Amygdala (tissue), 56 donors: Measurements from ENCODE around the gene TBX21.

ENCODE experiments used
- DNase-seq, 56 donors: peaks; one replicate each; lab custom pipeline; 2025; lab: John Stamatoyannopoulos, UW

Gene TBX21

GRCh38 chr17:47697906-47698711 is 34.9 kb upstream of the TBX21 start:
- no peak for DNase-seq

DNA sequence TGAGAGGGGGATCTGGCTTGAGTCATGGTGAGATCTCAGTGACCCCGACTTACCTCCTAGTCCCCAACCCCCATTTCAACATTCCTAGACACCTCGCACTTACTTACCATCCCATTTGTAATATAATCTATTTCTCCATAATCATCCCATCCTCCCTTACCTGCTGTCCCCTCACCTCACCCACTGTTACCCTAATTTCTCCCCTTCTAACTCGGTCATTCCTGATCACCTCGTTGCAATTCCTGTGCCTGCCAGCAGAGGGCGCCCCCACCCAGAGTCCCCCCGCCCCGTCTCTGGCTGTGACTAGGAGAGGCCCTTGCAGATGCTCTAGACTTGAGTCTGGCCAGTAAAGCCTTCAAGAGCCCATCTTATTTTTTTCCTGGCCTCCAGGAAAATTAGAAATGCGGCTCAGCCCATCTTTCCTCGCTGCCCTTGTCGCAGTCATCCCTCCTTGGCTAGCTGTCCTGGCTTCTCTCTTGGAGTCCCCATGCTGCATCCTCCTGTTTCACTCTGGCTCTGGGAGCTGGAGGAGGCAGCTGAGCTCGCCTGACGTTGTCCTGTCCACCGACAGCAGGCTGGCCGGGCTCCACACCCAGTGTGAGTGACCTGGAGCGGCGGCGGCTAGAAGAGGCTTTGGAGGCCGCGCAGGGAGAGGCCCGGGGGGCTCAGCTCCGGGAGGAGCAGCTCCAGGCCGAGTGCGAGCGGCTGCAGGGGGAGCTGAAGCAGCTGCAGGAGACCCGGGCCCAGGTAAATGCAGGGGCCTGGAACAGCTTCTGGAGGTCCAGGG is 34.1 kb upstream of the TBX21 start:
- peak in 39 of 56 donors; percentile 9 to 72 (median 36) for DNase-seq

- no peak for DNase-seq
Observed at GRCh38 chr17:47699536-47699840, 33.5 kb upstream of the TBX21 start.

DNA sequence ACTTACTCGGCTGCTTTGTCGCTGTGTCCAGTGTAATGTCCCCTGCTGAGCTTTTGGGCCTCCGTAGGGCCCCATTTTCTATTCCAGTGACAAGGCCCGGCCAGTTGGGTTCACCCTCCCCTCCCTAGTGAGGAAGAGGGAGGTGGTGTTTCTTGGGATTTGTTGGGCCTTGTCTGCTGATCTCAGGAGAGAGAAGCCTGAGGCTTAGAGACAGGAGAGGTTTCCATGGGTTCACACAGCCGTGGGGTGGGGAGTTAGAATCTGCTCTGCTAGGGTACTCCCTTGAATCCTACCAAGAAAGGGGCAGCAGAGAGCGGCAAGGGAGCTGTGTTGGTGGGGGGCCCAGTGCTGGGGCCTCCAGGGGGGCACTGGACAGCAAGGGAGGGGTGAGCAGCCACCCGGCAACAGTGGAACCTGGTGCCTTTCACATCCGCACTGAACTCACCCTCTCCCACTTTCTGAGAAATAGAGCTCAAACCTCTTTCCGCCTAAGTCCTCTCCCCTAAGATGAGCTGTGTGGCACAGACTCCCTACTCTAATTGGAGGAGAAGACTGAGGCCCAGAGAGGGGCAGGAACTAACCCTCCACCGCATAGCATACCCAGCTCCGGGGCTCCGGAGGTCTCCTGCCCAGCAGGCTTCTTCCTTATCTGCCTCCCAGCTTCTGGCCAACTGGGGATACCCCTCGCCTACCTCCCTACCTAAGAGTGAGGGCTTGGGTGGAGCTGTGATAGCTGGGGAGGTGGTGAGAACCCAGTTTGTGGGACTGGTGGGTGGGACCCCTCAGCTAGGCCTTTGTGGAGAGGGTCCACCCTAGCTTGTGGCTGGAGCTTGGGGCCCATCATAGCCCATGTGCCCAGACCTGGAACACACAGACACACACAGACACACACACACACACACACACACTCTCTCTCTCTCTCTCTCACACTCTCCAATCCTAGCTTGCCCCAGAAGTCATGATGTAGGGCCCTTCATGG is 32.3 kb upstream of the TBX21 start:
- no peak for DNase-seq

DNA sequence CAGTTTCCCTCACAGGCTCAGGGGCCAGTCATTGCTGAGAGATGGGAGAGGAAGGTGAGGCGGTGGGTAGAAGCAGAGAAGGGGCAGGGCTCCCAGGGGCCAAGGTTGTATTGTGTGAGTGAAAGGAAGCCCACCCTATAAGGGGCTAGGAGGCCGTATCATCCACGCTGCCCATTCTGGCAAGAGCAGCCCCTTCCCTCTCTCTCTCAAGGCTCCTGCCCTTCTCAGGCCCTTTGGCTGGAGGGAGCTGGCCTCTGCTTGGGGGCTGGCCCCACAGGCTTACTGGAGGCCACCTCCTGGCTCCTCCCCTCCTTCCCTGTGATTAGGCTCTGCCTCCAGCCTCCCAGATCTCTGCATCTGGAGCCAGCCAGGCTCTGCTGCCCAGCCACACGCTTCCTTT is 31.4 kb upstream of the TBX21 start:
- DNase-seq, result no peak

DNA sequence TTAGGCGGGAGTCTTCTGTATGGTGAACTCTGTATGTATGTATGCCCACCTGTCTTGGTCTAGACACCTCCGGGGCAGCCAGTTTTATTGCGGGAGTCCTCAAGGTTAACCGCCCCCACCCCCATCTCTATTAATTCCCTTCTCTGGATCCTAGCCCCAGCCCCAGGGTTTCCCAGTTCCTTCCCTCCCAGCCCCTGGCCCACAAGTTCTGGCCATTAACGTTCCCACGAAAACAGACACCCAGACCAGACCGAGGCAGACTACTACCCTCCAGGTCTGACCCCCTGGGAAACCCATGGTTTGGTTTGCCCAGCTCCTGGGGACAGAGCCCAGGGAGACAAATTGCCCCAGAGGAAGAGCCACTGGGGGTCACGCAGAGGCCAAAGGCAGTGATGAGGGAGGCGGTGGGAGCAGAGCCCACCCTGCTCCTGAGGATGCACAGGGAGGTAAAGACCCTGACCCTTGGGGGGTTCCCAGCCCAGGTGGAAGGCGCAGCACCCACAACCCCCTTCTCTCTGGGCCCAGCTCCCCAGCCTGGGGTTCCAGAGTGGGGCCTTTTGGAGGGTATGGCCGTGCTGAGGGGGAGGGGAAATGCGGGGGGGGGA is 30.5 kb upstream of the TBX21 start:
- DNase-seq, result no peak

DNA sequence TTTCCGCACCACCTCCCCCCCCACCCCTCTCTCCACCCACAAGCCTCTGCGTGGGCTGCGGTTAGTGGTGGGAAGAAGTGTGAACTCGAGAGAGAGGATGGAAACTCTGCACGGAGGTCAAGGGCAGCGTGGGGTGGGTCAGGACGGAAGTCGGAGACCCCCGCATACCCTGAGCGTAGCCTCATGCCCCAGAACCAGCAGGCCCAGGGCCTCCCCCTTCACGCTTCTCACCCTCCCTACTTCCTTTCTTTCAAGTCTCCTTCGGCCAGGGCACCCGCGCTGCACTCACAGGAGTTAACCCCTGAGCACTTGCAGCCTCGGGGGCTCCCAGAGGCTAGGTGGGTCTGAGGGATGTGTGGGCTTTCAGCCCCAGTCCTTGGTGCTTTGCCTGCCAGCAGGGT is 29.8 kb upstream of the TBX21 start:
- no peak for DNase-seq

DNA sequence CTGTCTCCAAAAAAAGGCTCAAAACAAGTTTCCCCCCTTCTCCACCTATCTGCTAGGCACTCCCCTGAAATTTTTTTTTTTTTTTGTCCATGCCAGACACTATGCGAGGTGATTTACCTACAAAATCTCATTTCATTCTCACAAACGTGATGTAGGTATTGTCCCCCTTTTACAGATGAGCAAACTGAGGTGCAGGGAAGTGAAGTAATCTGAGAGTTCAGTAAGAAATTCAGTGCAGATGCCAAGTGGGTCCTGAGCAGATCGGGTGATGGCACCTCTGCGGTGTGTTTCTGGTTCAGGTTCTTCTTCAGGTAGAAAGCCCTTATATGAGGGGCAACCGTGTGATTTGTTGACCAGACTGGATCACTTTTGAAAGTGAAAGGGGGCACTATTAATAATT is 29.4 kb upstream of the TBX21 start:
- no peak for DNase-seq

DNA sequence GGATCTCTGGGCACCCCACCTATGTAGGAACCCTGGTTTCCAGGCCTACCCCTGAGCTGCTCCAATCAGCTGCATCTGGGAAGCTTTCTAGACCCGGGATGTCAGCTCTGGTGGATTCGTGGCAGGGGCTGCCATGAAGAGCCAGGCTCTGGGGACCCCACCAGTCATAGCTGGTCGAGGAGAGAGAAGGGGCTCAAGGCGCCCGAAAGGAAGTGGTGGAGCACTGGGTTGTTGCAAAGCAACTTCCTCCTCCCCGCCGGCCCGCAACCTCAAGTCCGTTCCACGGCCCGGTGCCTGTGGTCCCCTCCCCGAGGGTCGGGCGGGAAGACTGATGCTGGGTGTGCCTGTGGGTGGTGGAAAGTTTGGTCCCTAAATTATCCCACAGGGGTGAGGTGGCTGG is 28.9 kb upstream of the TBX21 start:
- DNase-seq, result no peak

GRCh38 chr17:47704736-47705135 is 28.3 kb upstream of the TBX21 start:
- no peak for DNase-seq

GRCh38 chr17:47705536-47706530 is 27.2 kb upstream of the TBX21 start:
- no peak for DNase-seq

GRCh38 chr17:47707056-47707804 is 25.8 kb upstream of the TBX21 start:
- peak in 28 of 56 donors; percentile 13 to 76 (median 35) for DNase-seq

- DNase-seq, result no peak
Observed at GRCh38 chr17:47707884-47708283, 25.2 kb upstream of the TBX21 start.

DNA sequence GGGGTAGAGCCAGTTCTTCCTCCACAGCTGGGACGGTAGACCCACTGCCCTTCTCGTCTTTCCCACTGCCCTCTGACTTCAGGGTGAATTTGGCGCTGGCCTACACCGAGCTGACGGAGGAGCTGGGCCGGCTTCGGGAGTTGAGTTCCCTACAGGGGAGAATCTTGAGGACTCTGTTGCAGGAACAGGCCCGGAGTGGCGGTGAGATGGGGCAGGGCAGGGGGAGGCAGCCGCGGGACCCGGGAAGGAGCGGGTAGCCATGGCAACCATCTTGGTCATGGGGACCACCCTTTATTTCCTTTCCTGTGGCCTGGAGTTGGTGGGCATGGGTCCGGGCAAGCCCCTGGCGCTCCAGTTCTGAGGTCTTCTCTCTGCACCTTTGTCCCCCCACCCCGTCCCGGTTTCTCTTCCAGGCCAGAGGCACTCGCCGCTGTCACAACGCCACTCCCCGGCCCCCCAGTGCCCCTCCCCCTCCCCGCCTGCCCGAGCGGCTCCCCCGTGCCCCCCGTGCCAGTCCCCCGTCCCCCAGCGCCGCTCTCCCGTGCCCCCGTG is 24.6 kb upstream of the TBX21 start:
- peak in 1 of 56 donors; percentile 11 for DNase-seq

- peak in 14 of 56 donors; percentile 5 to 63 (median 20) for DNase-seq
Observed at GRCh38 chr17:47708864-47709541, 24.0 kb upstream of the TBX21 start.

- DNase-seq, result no peak
Observed at GRCh38 chr17:47709594-47709993, 23.4 kb upstream of the TBX21 start.

GRCh38 chr17:47711366-47712099 is 21.5 kb upstream of the TBX21 start:
- DNase-seq, result no peak
